ENCODE data around the gene NEK4.

The NEK4 gene

GRCh38 chr3:52710512-52710911, 60.2 kb downstream of the NEK4 start:
- no peak overlapping the region for H2AFZ ChIP-seq (ENCODE audit: low read depth, low read length)
- H3K4me3 ChIP-seq (ENCODE audit: low read length): no peak overlapping the region
- H3K4me2 ChIP-seq (ENCODE audit: low read length): peak overlapping the region; percentile 1; the same call in 1 of the 2 replicates
- H4K20me1 ChIP-seq (ENCODE audit: insufficient read depth, low read length): no peaks in the 10 kb centered on the region
- H3K27ac ChIP-seq (ENCODE audit: low read length): peak overlapping the region; percentile 57
- no peak overlapping the region for H3K9ac ChIP-seq (ENCODE audit: low read length)
- no peaks in the 10 kb centered on the region for H3K27me3 ChIP-seq (ENCODE audit: low read depth, low read length)
- H3K9me3 ChIP-seq (ENCODE audit: insufficient read depth, low read length): no peaks in the 10 kb centered on the region
- peaks cover 35% of the 10 kb centered on the region for H3K36me3 ChIP-seq (replicated peaks; ENCODE audit: low read depth, low read length)
- H3K4me1 ChIP-seq (ENCODE audit: low read length): peaks cover 28% of the 10 kb centered on the region
- peaks cover 26% of the 10 kb centered on the region for H3K79me2 ChIP-seq (ENCODE audit: low read length)
- no peak for TF ChIP-seq CTCF (IDR thresholded peaks at IDR 0.05; ENCODE audit: low read depth, low read length)
- no peak for TF ChIP-seq EZH2phosphoT487 (IDR thresholded peaks at IDR 0.05; ENCODE audit: low read depth)

- no peaks in the 10 kb centered on the region for H4K20me1 ChIP-seq (ENCODE audit: insufficient read depth, low read length)
- no peak for TF ChIP-seq CTCF (IDR thresholded peaks at IDR 0.05; ENCODE audit: low read depth, low read length)
- no peak for TF ChIP-seq EZH2phosphoT487 (IDR thresholded peaks at IDR 0.05; ENCODE audit: low read depth)
- H3K9me3 ChIP-seq (ENCODE audit: insufficient read depth, low read length): no peaks in the 10 kb centered on the region
- H3K27ac ChIP-seq (ENCODE audit: low read length): peak overlapping the region; percentile 40
- peak overlapping the region; percentile 91 for H3K4me3 ChIP-seq (ENCODE audit: low read length)
- H3K79me2 ChIP-seq (ENCODE audit: low read length): peaks cover 52% of the 10 kb centered on the region
- no peaks in the 10 kb centered on the region for H3K27me3 ChIP-seq (ENCODE audit: low read depth, low read length)
- H3K4me1 ChIP-seq (ENCODE audit: low read length): peaks cover 38% of the 10 kb centered on the region
- peak overlapping the region; percentile 97 for H3K4me2 ChIP-seq (ENCODE audit: low read length)
- no peak overlapping the region for H2AFZ ChIP-seq (ENCODE audit: low read depth, low read length)
- H3K9ac ChIP-seq (ENCODE audit: low read length): 0 out of 2 replicates have a peak overlapping the region, but pooled peaks have one; percentile 2
- H3K36me3 ChIP-seq (replicated peaks; ENCODE audit: low read depth, low read length): peaks cover 30% of the 10 kb centered on the region
Measured at GRCh38 chr3:52707585-52707984, 63.2 kb downstream of the NEK4 start.

- Histone ChIP-seq H3K4me1 (ENCODE audit: low read length) (peaks cover 38% of the 10 kb centered on the region), H3K36me3 (replicated peaks; ENCODE audit: low read depth, low read length) (peaks cover 20% of the 10 kb centered on the region), H3K9ac (ENCODE audit: low read length) (peak within 1 kb of the TSS; percentile 89), H3K79me2 (ENCODE audit: low read length) (peaks cover 62% of the 10 kb centered on the region), H3K4me3 (ENCODE audit: low read length) (peak within 1 kb of the TSS; percentile 91), H2AFZ (ENCODE audit: low read depth, low read length) (peak within 1 kb of the TSS; percentile 68), H3K9me3 (ENCODE audit: insufficient read depth, low read length) (no peaks in the 10 kb centered on the region), H3K27ac (ENCODE audit: low read length) (peak within 1 kb of the TSS; percentile 67), H4K20me1 (ENCODE audit: insufficient read depth, low read length) (no peaks in the 10 kb centered on the region), H3K27me3 (ENCODE audit: low read depth, low read length) (no peaks in the 10 kb centered on the region), H3K4me2 (ENCODE audit: low read length) (peak within 1 kb of the TSS; percentile 97)
- TF ChIP-seq CTCF (IDR thresholded peaks at IDR 0.05; ENCODE audit: low read depth, low read length) (no peak), EZH2phosphoT487 (IDR thresholded peaks at IDR 0.05; ENCODE audit: low read depth) (no peak)
Measured at GRCh38 chr3:52705688-52706686, 64.8 kb downstream of the NEK4 start, which contains the start of the genes GLT8D1 and SPCS1. Gene GLT8D1 (minus strand): TSS chr3:52705791. CDS start chr3:52700460, 5,331 bp downstream. Gene SPCS1 (plus strand): TSS chr3:52706106. CDS start chr3:52706247, 141 bp downstream.

GRCh38 chr3:52705438-52705687, 65.4 kb downstream of the NEK4 start:
- Histone ChIP-seq H2AFZ (ENCODE audit: low read depth, low read length) (peak overlapping the region; percentile 68), H3K9me3 (ENCODE audit: insufficient read depth, low read length) (no peaks in the 10 kb centered on the region), H3K4me1 (ENCODE audit: low read length) (peaks cover 32% of the 10 kb centered on the region), H3K4me3 (ENCODE audit: low read length) (peak overlapping the region; percentile 91), H3K27me3 (ENCODE audit: low read depth, low read length) (no peaks in the 10 kb centered on the region), H3K36me3 (replicated peaks; ENCODE audit: low read depth, low read length) (peaks cover 20% of the 10 kb centered on the region), H3K79me2 (ENCODE audit: low read length) (peaks cover 64% of the 10 kb centered on the region), H3K4me2 (ENCODE audit: low read length) (peak overlapping the region; percentile 95), H3K27ac (ENCODE audit: low read length) (peak overlapping the region; percentile 67), H4K20me1 (ENCODE audit: insufficient read depth, low read length) (no peaks in the 10 kb centered on the region), H3K9ac (ENCODE audit: low read length) (peak overlapping the region; percentile 89)
- TF ChIP-seq CTCF (IDR thresholded peaks at IDR 0.05; ENCODE audit: low read depth, low read length) (no peak), EZH2phosphoT487 (IDR thresholded peaks at IDR 0.05; ENCODE audit: low read depth) (no peak)
